Measurements from ENCODE around the gene SERPINA4. TPM values are rescaled to one million over a fixed set of nuclear protein-coding genes. Genes with fewer than 3 reads are reported as not detected.
"Not testable (repeated sequence)": the region's sequence is repeated elsewhere in the genome, so short reads cannot be mapped to it uniquely, and the experiment has no call there.

SERPINA4 gene
- total and polyA plus RNA-seq, 8 donors, result 51.5 to 119 (median 64.4) TPM

DNA sequence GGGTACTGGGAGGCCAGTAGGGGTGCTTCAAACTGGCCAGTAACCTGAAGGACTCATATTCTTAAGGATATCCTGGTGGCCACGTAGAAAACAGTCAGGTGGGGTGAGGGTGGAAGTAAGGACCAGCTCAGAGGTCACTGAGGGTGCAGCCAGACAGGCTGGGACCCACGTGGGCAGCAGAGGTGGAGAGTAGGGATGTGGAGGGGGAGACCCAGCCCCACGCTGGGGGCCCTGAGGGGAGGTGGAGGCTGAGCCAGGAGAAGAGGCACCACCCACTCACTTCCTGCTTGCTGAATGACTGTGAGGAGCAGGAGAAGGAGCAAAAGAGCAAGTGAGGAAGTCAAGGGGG, 38.4 kb downstream of the SERPINA4 start:
- Histone ChIP-seq H3K27ac (peak overlapping the region; percentile 89 to 95 (median 94)), H3K9me3 (no peaks in the 10 kb centered on the region), H3K4me3 (peak overlapping the region in 1 of 4 donors; percentile 23), H3K36me3 (no peaks in the 10 kb centered on the region), H3K4me1 (peaks cover 29 to 43% (median 38%) of the 10 kb centered on the region in 3 donors), H3K27me3 (no peaks in the 10 kb centered on the region)
- DNase-seq (peak in 1 of 6 donors; percentile 66), FAIRE-seq (no peak), ATAC-seq (peak; percentile 9 to 28 (median 16))
- TF ChIP-seq CTCF (IDR thresholded peaks at IDR 0.05), result no peak
- WGBS, 2 donors, result 20 to 41% methylated on average over 3 of the region's 3 CpGs
- intact Hi-C loops (cut with DNase I), result no loop called here

DNA sequence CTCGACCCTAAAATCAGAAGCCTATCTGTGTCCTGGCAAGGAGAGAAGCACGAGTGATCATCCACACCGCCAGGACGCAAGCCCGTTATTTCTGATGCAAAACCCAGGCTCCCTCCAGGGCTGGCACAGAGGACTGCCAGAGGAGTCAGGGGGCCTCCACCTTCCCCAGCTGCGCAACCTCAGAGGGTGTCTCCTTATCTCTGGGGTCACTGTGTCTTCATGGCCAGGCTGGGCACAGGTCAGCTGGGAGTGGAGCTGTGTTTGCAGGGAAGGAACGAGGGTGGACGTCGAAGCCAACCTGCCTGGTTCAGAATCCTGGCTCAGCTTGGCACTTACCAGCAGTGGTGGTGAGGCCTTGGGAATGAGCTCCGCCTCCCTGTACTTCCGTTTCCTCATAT, 38.9 kb downstream of the SERPINA4 start:
- peak in 2 of 4 donors; percentile 0 to 4 for ATAC-seq
- FAIRE-seq, result no peak
- Histone ChIP-seq H3K27me3 (no peaks in the 10 kb centered on the region), H3K4me3 (no peak overlapping the region), H3K9me3 (no peaks in the 10 kb centered on the region), H3K27ac (peak overlapping the region; percentile 89 to 95 (median 94)), H3K4me1 (peaks cover 29 to 43% (median 38%) of the 10 kb centered on the region in 3 donors), H3K36me3 (no peaks in the 10 kb centered on the region)
- intact Hi-C loops (cut with DNase I), result no loop called here
- DNase-seq, result peak in 1 of 6 donors; percentile 41
- 61 to 62% methylated on average over 11 of the region's 11 CpGs for whole genome bisulfite sequencing, 2 donors
- no peak for TF ChIP-seq CTCF (IDR thresholded peaks at IDR 0.05)

- TF ChIP-seq CTCF (IDR thresholded peaks at IDR 0.05), result no peak
- H3K4me3 ChIP-seq, result no peak overlapping the region
- no peaks in the 10 kb centered on the region for H3K9me3 ChIP-seq
- 50 to 67% methylated on average over 6 of the region's 6 CpGs for WGBS, 2 donors
- ATAC-seq (peak in 2 of 4 donors; percentile 9 to 29), DNase-seq (peak in 3 of 6 donors; percentile 50 to 59 (median 56)), FAIRE-seq (no peak)
- H3K4me1 ChIP-seq, result peaks cover 29 to 50% (median 33%) of the 10 kb centered on the region in 3 donors
- no peaks in the 10 kb centered on the region for H3K27me3 ChIP-seq
- H3K36me3 ChIP-seq, result no peaks in the 10 kb centered on the region
- intact Hi-C loops (cut with DNase I), result no loop called here
- H3K27ac ChIP-seq, result peak overlapping the region in 3 of 4 donors; percentile 18 to 95 (median 93)
Measured at GRCh38 chr14:94601884-94602391, 40.7 kb downstream of the SERPINA4 start.

DNA sequence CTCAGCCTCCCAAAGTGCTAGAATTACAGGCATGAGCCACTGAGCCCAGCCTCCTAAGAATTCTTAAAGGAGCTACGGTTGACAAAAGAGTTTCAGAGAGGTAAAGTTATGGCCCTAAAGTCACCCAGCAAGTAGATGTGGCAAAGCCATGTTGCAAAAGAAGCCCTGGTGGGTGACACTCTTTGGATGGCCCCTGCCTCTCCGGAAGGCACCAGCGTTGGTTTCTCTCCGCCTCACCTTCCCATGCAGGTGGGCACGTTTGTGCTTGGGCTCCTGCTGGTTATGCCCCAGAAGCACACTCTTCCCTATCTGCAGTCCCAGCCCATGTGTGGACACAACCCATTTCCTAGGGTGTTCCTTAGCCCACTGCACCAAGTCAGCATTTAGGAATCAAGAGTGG, 41.5 kb downstream of the SERPINA4 start:
- no peak for TF ChIP-seq CTCF (IDR thresholded peaks at IDR 0.05)
- peak in 1 of 6 donors; percentile 32 for DNase-seq
- peak overlapping the region in 2 of 4 donors; percentile 93 to 95 for H3K27ac ChIP-seq
- H3K27me3 ChIP-seq, result no peaks in the 10 kb centered on the region
- H3K4me3 ChIP-seq, result no peak overlapping the region
- ATAC-seq, result no peak
- WGBS, 2 donors, result 87 to 94% methylated on average over 5 of the region's 5 CpGs
- no peaks in the 10 kb centered on the region for H3K9me3 ChIP-seq
- no peaks in the 10 kb centered on the region for H3K36me3 ChIP-seq
- FAIRE-seq, result no peak
- peaks cover 24 to 43% (median 30%) of the 10 kb centered on the region in 3 donors for H3K4me1 ChIP-seq
- intact Hi-C loops (cut with DNase I), result no loop called here

GRCh38 chr14:94605361-94605760, 44.1 kb downstream of the SERPINA4 start:
- intact Hi-C loops (cut with DNase I), result no loop called here
- DNase-seq (no peak), ATAC-seq (no peak), FAIRE-seq (no peak)
- TF ChIP-seq CTCF (IDR thresholded peaks at IDR 0.05), result no peak
- Histone ChIP-seq H3K36me3 (no peaks in the 10 kb centered on the region), H3K4me3 (no peak overlapping the region), H3K9me3 (no peaks in the 10 kb centered on the region), H3K27me3 (no peaks in the 10 kb centered on the region), H3K27ac (peak overlapping the region in 1 of 4 donors; percentile 58), H3K4me1 (peaks cover 4 to 22% (median 7%) of the 10 kb centered on the region in 3 donors)
- 71 to 96% methylated on average over 3 of the region's 3 CpGs for WGBS, 2 donors

DNA sequence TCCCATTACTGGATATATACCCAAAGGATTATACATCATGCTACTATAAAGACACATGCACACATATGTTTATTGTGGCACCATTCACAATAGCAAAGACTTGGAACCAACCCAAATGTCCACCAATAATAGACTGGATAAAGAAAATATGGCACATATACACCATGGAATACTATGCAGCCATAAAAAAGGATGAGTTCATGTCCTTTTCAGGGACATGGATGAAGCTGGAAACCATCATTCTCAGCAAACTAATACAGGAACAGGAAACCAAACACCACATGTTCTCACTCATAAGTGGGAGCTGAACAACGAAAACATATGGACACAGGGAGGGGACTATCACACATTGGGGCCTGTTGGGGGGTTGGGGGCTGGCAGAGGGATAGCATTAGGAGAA, 47.7 kb downstream of the SERPINA4 start:
- 86 to 95% methylated on average over 1 of the region's 1 CpG for WGBS, 2 donors
- ATAC-seq; DNase-seq; H3K27ac ChIP-seq; H3K27me3 ChIP-seq; FAIRE-seq; H3K4me3 ChIP-seq; intact Hi-C loops (cut with DNase I); H3K36me3 ChIP-seq; H3K9me3 ChIP-seq: not testable (repeated sequence)
- peaks cover 9 to 22% (median 17%) of the 10 kb centered on the region in 3 donors for H3K4me1 ChIP-seq
